Activated T-cell treated with anti-CD3 and anti-CD28 coated beads, Interleukin-2, amount 50 U/mL, for 72 hours (primary cell): ENCODE data around the gene EMC8. TPM values are rescaled to one million over a fixed set of nuclear protein-coding genes. Genes with fewer than 3 reads are reported as not detected.

Experiments
- ATAC-seq, 2 donors: fragments of 150-1000 bp; cut with Tn5 transposase; replicated peaks in 1 of 2; 2 replicates each; pipeline ENCODE4 v1.10.0; 2021; ENCODE audit warnings: moderate library complexity in 2 of 2, mild to moderate bottlenecking in 1 of 2
- DNase-seq, 2 donors: peaks; one replicate each; pipeline ENCODE4 v3.0.0; 2021 to 2022; ENCODE audit warnings: mixed read lengths in 1 of 2
- H3K27ac Mint-ChIP-seq: one replicate; pipeline ENCODE4 v1.8.0; 2022; ENCODE audit warnings: mild to moderate bottlenecking, moderate library complexity, mixed read lengths
- H3K27me3 Mint-ChIP-seq: one replicate; pipeline ENCODE4 v1.8.0; 2022; ENCODE audit warnings: low read depth, mixed read lengths
- H3K36me3 Mint-ChIP-seq, 2 donors: one replicate each; pipeline ENCODE4 v1.8.0; 2022; ENCODE audit warnings: mixed read lengths in 2 of 2, mild to moderate bottlenecking in 1 of 2; ENCODE audit not compliant: insufficient read depth in 2 of 2
- H3K4me1 Mint-ChIP-seq: one replicate; pipeline ENCODE4 v1.8.0; 2022; ENCODE audit warnings: low read depth, mixed read lengths
- H3K4me3 Mint-ChIP-seq, 2 donors: one replicate each; pipeline ENCODE4 v1.8.0; 2022; ENCODE audit warnings: mild to moderate bottlenecking in 2 of 2, mixed read lengths in 2 of 2, moderate library complexity in 2 of 2
- H3K9me3 Mint-ChIP-seq, 2 donors: one replicate each; pipeline ENCODE4 v1.8.0; 2022; ENCODE audit warnings: mixed read lengths in 2 of 2
- total RNA-seq, 2 donors: library from RNA; stranded (reverse); gene quantifications; one replicate each; pipeline ENCODE4 v1.2.3, GENCODE V29; 2022

EMC8 gene
- total RNA-seq, 2 donors from 2014 or later = 26.5 to 32.8 TPM

GRCh38 chr16:85783441-85783840 is 15.9 kb downstream of the EMC8 start:
- no peaks in the 10 kb centered on the region for H3K27me3 Mint-ChIP-seq
- H3K27ac Mint-ChIP-seq = no peak overlapping the region
- no peaks in the 10 kb centered on the region for H3K9me3 Mint-ChIP-seq
- no peak overlapping the region for H3K4me3 Mint-ChIP-seq
- no peak for DNase-seq
- peaks cover 5 to 10% of the 10 kb centered on the region in 2 donors for H3K36me3 Mint-ChIP-seq
- no peaks in the 10 kb centered on the region for H3K4me1 Mint-ChIP-seq
- no peak for ATAC-seq

GRCh38 chr16:85782451-85782850 is 16.9 kb downstream of the EMC8 start:
- Mint-ChIP-seq H3K27ac (no peak overlapping the region), H3K36me3 (peaks cover 5 to 9% of the 10 kb centered on the region in 2 donors)

GRCh38 chr16:85781695-85782370 is 17.5 kb downstream of the EMC8 start:
- no peak for DNase-seq
- Mint-ChIP-seq H3K4me1 (no peaks in the 10 kb centered on the region), H3K4me3 (no peak overlapping the region), H3K36me3 (peaks cover 5 to 9% of the 10 kb centered on the region in 2 donors), H3K9me3 (no peaks in the 10 kb centered on the region), H3K27ac (no peak overlapping the region), H3K27me3 (no peaks in the 10 kb centered on the region)
- ATAC-seq = no peak

More at GRCh38 chr16:85782451-85782850, 16.9 kb downstream of the EMC8 start:
- ATAC-seq (no peak), DNase-seq (no peak)
- Mint-ChIP-seq H3K4me3 (no peak overlapping the region), H3K9me3 (no peaks in the 10 kb centered on the region), H3K4me1 (no peaks in the 10 kb centered on the region), H3K27me3 (no peaks in the 10 kb centered on the region)

GRCh38 chr16:85781156-85781555 is 18.2 kb downstream of the EMC8 start:
- Mint-ChIP-seq H3K4me3 (no peak overlapping the region), H3K4me1 (no peaks in the 10 kb centered on the region), H3K36me3 (peaks cover 5 to 9% of the 10 kb centered on the region in 2 donors), H3K9me3 (no peaks in the 10 kb centered on the region), H3K27me3 (no peaks in the 10 kb centered on the region), H3K27ac (no peak overlapping the region)
- DNase-seq (no peak), ATAC-seq (no peak)

- Mint-ChIP-seq H3K27ac (no peak overlapping the region), H3K4me1 (no peaks in the 10 kb centered on the region), H3K36me3 (peaks cover 5 to 9% of the 10 kb centered on the region in 2 donors), H3K4me3 (no peak overlapping the region), H3K9me3 (no peaks in the 10 kb centered on the region), H3K27me3 (no peaks in the 10 kb centered on the region)
- no peak for ATAC-seq
- no peak for DNase-seq
These were observed 19.1 kb downstream of the EMC8 start for GRCh38 chr16:85780281-85780680.

GRCh38 chr16:85778873-85779272 is 20.5 kb downstream of the EMC8 start:
- Mint-ChIP-seq H3K9me3 (no peaks in the 10 kb centered on the region), H3K4me3 (no peak overlapping the region), H3K27ac (no peak overlapping the region), H3K36me3 (peaks cover 5 to 9% of the 10 kb centered on the region in 2 donors), H3K27me3 (no peaks in the 10 kb centered on the region), H3K4me1 (no peaks in the 10 kb centered on the region)
- DNase-seq = peak; percentile 10 to 16
- ATAC-seq = peak; percentile 66 to 83

- DNase-seq = no peak
- ATAC-seq = no peak
- Mint-ChIP-seq H3K27ac (no peak overlapping the region), H3K4me3 (no peak overlapping the region), H3K36me3 (peaks cover 5 to 9% of the 10 kb centered on the region in 2 donors), H3K9me3 (no peaks in the 10 kb centered on the region), H3K27me3 (no peaks in the 10 kb centered on the region), H3K4me1 (no peaks in the 10 kb centered on the region)
These were observed 21.6 kb downstream of the EMC8 start for GRCh38 chr16:85777583-85778310.

GRCh38 chr16:85774811-85775210 is 24.5 kb downstream of the EMC8 start:
- peak overlapping the region; percentile 24 for H3K27ac Mint-ChIP-seq
- ATAC-seq = no peak
- peaks cover 3 to 7% of the 10 kb centered on the region in 2 donors for H3K36me3 Mint-ChIP-seq
- no peaks in the 10 kb centered on the region for H3K4me1 Mint-ChIP-seq
- H3K27me3 Mint-ChIP-seq = no peaks in the 10 kb centered on the region
- DNase-seq = no peak
- H3K9me3 Mint-ChIP-seq = no peaks in the 10 kb centered on the region
- H3K4me3 Mint-ChIP-seq = no peak overlapping the region

- ATAC-seq (no peak), DNase-seq (no peak)
- Mint-ChIP-seq H3K9me3 (no peaks in the 10 kb centered on the region), H3K4me3 (no peak overlapping the region), H3K27me3 (no peaks in the 10 kb centered on the region), H3K27ac (no peak overlapping the region), H3K4me1 (no peaks in the 10 kb centered on the region), H3K36me3 (peaks cover 0 to 2% of the 10 kb centered on the region in 2 donors)
These were observed 25.2 kb downstream of the EMC8 start for GRCh38 chr16:85774136-85774535.

- no peaks in the 10 kb centered on the region for H3K9me3 Mint-ChIP-seq
- H3K4me3 Mint-ChIP-seq = no peak overlapping the region
- ATAC-seq (no peak), DNase-seq (no peak)
- no peaks in the 10 kb centered on the region for H3K36me3 Mint-ChIP-seq
- no peaks in the 10 kb centered on the region for H3K4me1 Mint-ChIP-seq
- no peak overlapping the region for H3K27ac Mint-ChIP-seq
- no peaks in the 10 kb centered on the region for H3K27me3 Mint-ChIP-seq
These were observed 26.3 kb downstream of the EMC8 start for GRCh38 chr16:85773044-85773443.

- no peak overlapping the region for H3K27ac Mint-ChIP-seq
These were observed 28.6 kb downstream of the EMC8 start for GRCh38 chr16:85770741-85771140.

GRCh38 chr16:85768199-85768598 is 31.1 kb downstream of the EMC8 start:
- Mint-ChIP-seq H3K4me1 (no peaks in the 10 kb centered on the region), H3K9me3 (no peaks in the 10 kb centered on the region), H3K4me3 (no peak overlapping the region), H3K27me3 (no peaks in the 10 kb centered on the region), H3K36me3 (no peaks in the 10 kb centered on the region), H3K27ac (no peak overlapping the region)
- ATAC-seq (no peak), DNase-seq (no peak)

More at GRCh38 chr16:85770741-85771140, 28.6 kb downstream of the EMC8 start:
- Mint-ChIP-seq H3K36me3 (no peaks in the 10 kb centered on the region), H3K27me3 (no peaks in the 10 kb centered on the region), H3K9me3 (no peaks in the 10 kb centered on the region), H3K4me1 (no peaks in the 10 kb centered on the region), H3K4me3 (no peak overlapping the region)
- ATAC-seq (no peak), DNase-seq (no peak)

- H3K27ac Mint-ChIP-seq = no peak overlapping the region
- H3K27me3 Mint-ChIP-seq = no peaks in the 10 kb centered on the region
- no peaks in the 10 kb centered on the region for H3K4me1 Mint-ChIP-seq
- ATAC-seq (no peak), DNase-seq (no peak)
- H3K9me3 Mint-ChIP-seq = no peaks in the 10 kb centered on the region
- no peaks in the 10 kb centered on the region for H3K36me3 Mint-ChIP-seq
- H3K4me3 Mint-ChIP-seq = no peak overlapping the region
These were observed 31.8 kb downstream of the EMC8 start for GRCh38 chr16:85767531-85767930.
